Measurements from ENCODE around the gene TREH.

Gene TREH

DNA sequence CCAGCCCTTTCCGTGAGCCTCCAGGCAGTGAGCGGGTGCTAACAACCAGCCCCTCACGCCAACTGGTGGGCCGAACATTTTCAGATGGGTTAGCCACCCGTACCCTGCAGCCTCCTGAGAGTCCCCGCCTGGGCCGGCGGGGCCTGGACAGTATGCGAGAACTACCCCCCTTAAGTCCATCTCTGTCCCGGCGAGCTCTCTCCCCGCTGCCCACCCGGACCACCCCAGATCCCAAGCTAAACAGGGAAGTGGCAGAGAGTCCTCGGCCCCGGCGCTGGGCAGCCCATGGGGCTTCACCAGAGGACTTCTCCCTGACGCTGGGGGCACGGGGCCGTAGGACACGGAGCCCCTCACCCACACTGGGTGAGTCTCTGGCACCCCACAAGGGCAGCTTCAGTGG lies 51.4 kb downstream of the TREH start:
- DNase-seq (ENCODE audit: low read depth): no peak
- no peak overlapping the region for H3K4me3 ChIP-seq (replicated peaks; ENCODE audit: low read depth, low read length)
- TF ChIP-seq, protein P1, sequence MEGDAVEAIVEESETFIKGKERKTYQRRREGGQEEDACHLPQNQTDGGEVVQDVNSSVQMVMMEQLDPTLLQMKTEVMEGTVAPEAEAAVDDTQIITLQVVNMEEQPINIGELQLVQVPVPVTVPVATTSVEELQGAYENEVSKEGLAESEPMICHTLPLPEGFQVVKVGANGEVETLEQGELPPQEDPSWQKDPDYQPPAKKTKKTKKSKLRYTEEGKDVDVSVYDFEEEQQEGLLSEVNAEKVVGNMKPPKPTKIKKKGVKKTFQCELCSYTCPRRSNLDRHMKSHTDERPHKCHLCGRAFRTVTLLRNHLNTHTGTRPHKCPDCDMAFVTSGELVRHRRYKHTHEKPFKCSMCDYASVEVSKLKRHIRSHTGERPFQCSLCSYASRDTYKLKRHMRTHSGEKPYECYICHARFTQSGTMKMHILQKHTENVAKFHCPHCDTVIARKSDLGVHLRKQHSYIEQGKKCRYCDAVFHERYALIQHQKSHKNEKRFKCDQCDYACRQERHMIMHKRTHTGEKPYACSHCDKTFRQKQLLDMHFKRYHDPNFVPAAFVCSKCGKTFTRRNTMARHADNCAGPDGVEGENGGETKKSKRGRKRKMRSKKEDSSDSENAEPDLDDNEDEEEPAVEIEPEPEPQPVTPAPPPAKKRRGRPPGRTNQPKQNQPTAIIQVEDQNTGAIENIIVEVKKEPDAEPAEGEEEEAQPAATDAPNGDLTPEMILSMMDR (IDR thresholded peaks at IDR 0.05; ENCODE audit: low read length, missing control alignments): no peak

GRCh38 chr11:118627566-118627965 lies 51.9 kb downstream of the TREH start:
- DNase-seq (ENCODE audit: low read depth): no peak
- TF ChIP-seq, protein P1 (IDR thresholded peaks at IDR 0.05; ENCODE audit: low read length, missing control alignments): no peak
- H3K4me3 ChIP-seq (replicated peaks; ENCODE audit: low read depth, low read length): no peak overlapping the region

GRCh38 chr11:118625976-118626375 lies 53.5 kb downstream of the TREH start:
- TF ChIP-seq, protein P1 (IDR thresholded peaks at IDR 0.05; ENCODE audit: low read length, missing control alignments): no peak
- DNase-seq (ENCODE audit: low read depth): no peak

GRCh38 chr11:118625036-118625690 lies 54.3 kb downstream of the TREH start:
- no peak overlapping the region for H3K4me3 ChIP-seq (replicated peaks; ENCODE audit: low read depth, low read length)
- no peak for DNase-seq (ENCODE audit: low read depth)
- TF ChIP-seq, protein P1 (IDR thresholded peaks at IDR 0.05; ENCODE audit: low read length, missing control alignments): no peak

More at GRCh38 chr11:118625976-118626375, 53.5 kb downstream of the TREH start:
- no peak overlapping the region for H3K4me3 ChIP-seq (replicated peaks; ENCODE audit: low read depth, low read length)

DNA sequence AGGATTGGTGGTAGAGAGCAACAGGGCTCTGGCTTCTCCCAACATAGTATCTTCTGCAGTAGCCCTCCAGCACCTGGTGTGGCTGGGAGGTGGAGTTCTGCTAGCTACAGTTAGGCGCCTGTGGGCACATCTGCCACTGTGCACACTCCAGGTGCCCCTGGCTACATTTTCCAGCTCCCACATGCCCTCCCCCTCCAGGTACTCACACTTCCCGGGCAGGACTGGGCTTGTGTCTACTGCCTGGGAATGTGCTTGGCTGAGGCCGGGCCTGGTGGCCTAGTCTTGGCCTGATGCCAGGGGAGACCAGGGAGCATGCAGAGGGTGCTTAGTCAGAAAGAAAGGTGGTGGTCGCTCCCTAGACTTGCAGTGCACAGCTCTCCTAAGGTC lies 56.2 kb downstream of the TREH start:
- H3K4me3 ChIP-seq (replicated peaks; ENCODE audit: low read depth, low read length): no peak overlapping the region
- DNase-seq (ENCODE audit: low read depth): peak; percentile 53
- TF ChIP-seq, protein P1 (IDR thresholded peaks at IDR 0.05; ENCODE audit: low read length, missing control alignments): no peak

- DNase-seq (ENCODE audit: low read depth): peak; percentile 66
- H3K4me3 ChIP-seq (replicated peaks; ENCODE audit: low read depth, low read length): peak overlapping the region; percentile 68
- TF ChIP-seq, protein P1 (IDR thresholded peaks at IDR 0.05; ENCODE audit: low read length, missing control alignments): no peak
These were observed 56.8 kb downstream of the TREH start for GRCh38 chr11:118622376-118623268.

Data from fibroblast of pulmonary artery (primary cell).